RWPE1 (cell line): ENCODE data around the gene DCN.

ENCODE experiments used
- CTCF ChIA-PET: fragments of 350-600 bp; sonication (Branson Sonifier 250); formaldehyde crosslinking; extraction: SDS; loops from one replicate; lab custom pipeline; 2021; lab: Yijun Ruan, JAX
- POLR2A ChIA-PET: fragments of 400-600 bp; formaldehyde crosslinking; extraction: SDS; loops from one replicate; lab custom pipeline; 2020; ENCODE audit warnings: antibody characterized with exemption; ENCODE audit not compliant: low non-redundant PET; lab: Yijun Ruan, JAX
- DNase-seq: peaks from one replicate; pipeline ENCODE4 v3.0.0; 2012; ENCODE audit warnings: low spot score
- H3K27ac ChIP-seq: fragments of 450-650 bp; 2 replicates; pipeline ENCODE4 v1.5.1; 2017
- TF ChIP-seq, protein P1 (sequence below): fragments of 450-650 bp; conservative IDR thresholded peaks from 2 replicates; pipeline ENCODE4 v1.5.1; 2017; ENCODE audit warnings: low read depth, mild to moderate bottlenecking

The DCN gene

GRCh38 chr12:91161009-91161408 lies 21.6 kb downstream of the DCN start:
- TF ChIP-seq, protein P1, sequence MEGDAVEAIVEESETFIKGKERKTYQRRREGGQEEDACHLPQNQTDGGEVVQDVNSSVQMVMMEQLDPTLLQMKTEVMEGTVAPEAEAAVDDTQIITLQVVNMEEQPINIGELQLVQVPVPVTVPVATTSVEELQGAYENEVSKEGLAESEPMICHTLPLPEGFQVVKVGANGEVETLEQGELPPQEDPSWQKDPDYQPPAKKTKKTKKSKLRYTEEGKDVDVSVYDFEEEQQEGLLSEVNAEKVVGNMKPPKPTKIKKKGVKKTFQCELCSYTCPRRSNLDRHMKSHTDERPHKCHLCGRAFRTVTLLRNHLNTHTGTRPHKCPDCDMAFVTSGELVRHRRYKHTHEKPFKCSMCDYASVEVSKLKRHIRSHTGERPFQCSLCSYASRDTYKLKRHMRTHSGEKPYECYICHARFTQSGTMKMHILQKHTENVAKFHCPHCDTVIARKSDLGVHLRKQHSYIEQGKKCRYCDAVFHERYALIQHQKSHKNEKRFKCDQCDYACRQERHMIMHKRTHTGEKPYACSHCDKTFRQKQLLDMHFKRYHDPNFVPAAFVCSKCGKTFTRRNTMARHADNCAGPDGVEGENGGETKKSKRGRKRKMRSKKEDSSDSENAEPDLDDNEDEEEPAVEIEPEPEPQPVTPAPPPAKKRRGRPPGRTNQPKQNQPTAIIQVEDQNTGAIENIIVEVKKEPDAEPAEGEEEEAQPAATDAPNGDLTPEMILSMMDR: no peak
- H3K27ac ChIP-seq: no peak overlapping the region
- no peak for DNase-seq
- ChIA-PET CTCF (interaction anchor here (0.7 kb wide), 1 partner anchor 8 kb away, joined by 4 read pairs; no protein-coding TSS in a partner anchor), POLR2A (no interaction called here)

DNA sequence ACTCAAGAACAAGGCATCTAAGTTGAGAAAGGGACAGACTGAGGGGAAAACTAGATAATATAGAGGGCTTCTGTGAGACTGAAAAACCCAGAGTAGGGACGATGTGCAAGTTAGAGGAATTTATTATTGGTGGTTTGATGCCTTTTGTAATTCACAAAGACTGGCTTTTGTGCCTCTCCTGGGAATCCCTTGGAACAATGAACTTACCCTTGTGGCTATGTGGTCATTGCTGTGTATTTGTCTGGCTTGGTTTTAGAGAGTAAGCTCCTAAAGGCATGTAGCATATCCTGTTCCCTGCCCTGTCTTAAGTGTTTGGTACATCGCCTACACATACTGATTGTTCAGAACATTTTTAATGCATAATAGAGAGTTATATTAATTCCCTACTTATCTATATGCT lies 26.6 kb downstream of the DCN start:
- no peak overlapping the region for H3K27ac ChIP-seq
- DNase-seq: no peak
- CTCF ChIA-PET: no interaction called here
- TF ChIP-seq, protein P1: no peak
- POLR2A ChIA-PET: no interaction called here

DNA sequence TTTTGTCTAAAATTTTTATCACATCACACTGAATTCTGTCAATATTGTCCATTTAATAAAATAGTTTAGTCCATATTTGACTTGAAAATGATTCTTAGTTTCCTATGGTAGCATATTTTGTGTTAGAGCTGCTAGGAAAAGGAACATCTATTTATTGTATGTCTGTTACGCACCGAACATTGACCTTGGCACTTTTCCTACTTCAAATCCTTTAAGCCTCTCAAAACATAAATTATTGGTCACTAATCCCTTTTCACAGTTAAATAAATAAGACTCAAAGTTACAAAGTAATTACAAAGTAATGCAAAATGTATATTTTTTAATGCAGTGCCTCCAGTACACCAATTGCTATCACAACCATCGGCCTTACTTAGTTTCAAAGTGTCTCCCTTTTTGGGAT lies 28.5 kb downstream of the DCN start:
- ChIA-PET CTCF (no interaction called here), POLR2A (no interaction called here)
- DNase-seq: no peak
- H3K27ac ChIP-seq: no peak overlapping the region
- TF ChIP-seq, protein P1: no peak

DNA sequence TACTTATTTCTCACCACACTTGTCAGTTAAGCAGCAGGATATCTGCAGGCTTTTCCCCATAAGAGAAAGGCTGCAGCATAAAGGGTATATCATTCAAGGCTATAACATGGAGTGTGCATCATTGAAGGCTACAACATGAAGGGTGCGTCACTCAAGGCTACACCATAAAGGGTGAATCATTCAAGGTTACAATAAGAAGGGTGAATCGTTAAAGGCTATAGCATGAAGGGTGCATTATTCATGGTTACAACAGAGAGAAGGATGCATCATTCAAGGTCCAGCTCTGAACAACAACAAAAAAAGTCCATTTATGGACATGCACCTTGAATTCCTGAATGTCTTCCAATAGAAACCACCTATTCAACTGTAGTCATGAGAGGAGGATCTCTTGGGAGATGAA lies 38.6 kb downstream of the DCN start:
- no peak overlapping the region for H3K27ac ChIP-seq
- DNase-seq: peak; percentile 27
- CTCF ChIA-PET: no interaction called here
- TF ChIP-seq, protein P1: no peak
- POLR2A ChIA-PET: no interaction called here

- no peak overlapping the region for H3K27ac ChIP-seq
- TF ChIP-seq, protein P1: no peak
- no peak for DNase-seq
- ChIA-PET CTCF (interaction anchor here (0.7 kb wide), 1 partner anchor 112 kb away, joined by 3 read pairs; no protein-coding TSS in a partner anchor), POLR2A (no interaction called here)
These were observed 39.4 kb downstream of the DCN start for GRCh38 chr12:91143206-91143605.

DNA sequence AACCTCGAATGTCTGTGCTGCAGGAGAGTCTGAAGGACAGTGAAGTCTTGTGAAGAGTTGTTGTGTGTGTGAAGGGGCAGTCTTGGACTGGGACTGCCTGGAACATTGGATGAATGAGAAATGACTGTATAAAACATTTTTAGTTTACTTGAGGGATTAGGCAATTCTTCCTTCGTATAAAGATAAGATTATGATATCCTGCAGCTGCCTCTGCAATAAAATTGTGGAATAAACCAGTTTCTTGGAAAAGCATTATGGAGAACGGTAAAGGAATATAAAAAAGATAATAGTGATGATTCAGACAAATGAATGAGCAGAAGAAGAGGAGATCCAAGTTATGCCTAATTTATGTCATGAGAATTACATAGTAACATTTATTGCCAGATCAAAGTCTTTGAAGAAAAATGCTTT lies 40.4 kb downstream of the DCN start:
- ChIA-PET CTCF (interaction anchor here (0.6 kb wide), 1 partner anchor 101 kb away, joined by 3 read pairs; no protein-coding TSS in a partner anchor), POLR2A (no interaction called here)
- no peak overlapping the region for H3K27ac ChIP-seq
- no peak for DNase-seq
- TF ChIP-seq, protein P1: no peak
